Myocyte (in vitro differentiated cells): Measurements from ENCODE around the gene SMG6. TPM values are rescaled to one million over a fixed set of nuclear protein-coding genes. Genes with fewer than 3 reads are reported as not detected.
"Not testable (repeated sequence)": the region's sequence is repeated elsewhere in the genome, so short reads cannot be mapped to it uniquely, and the experiment has no call there.

Experiments used
- DNase-seq: peaks from one replicate; pipeline ENCODE4 v3.0.0-alpha.2; 2012; ENCODE audit warnings: low read depth
- total RNA-seq: library from RNA; depleted of rRNA; stranded (reverse); fragments of >200 nt; gene quantifications from 2 replicates; pipeline ENCODE4 v1.2.3, GENCODE V29; 2014

Gene SMG6
- total RNA-seq, 1 donor from 2014 or later = 25.2 TPM

DNA sequence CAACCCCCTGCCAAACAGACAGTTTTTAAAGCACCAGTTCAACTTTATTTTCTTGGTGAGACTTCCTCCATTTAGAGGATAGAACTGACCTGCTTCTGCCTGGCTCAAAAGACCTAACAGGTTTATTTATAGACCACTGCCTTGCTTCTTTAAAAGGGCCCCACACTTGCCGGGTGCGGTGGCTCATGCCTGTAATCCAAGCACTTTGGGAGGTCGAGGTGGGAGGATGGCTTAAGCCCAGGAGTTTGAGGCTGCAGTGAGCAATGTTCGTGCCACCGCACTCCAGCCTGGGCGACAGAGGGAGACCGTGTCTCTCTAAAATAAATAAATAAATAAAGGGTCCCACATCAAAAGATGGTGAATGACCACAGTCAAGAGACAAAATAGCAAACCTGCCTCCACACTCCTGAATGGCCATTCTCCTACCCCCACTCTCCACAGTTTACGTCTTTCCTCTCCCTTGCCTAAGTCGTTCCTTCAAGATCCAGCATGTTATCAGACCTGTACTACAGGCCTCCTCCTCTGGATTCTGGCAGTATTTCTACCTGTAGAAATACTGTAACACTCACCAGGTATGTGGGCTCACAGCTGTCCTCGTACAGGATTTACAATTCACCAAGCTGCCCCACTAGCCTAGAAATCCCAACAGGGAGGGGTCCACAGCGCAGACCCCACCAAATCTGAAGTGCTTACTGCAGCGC lies 95.6 kb downstream of the SMG6 start:
- peak; percentile 32 for DNase-seq

DNA sequence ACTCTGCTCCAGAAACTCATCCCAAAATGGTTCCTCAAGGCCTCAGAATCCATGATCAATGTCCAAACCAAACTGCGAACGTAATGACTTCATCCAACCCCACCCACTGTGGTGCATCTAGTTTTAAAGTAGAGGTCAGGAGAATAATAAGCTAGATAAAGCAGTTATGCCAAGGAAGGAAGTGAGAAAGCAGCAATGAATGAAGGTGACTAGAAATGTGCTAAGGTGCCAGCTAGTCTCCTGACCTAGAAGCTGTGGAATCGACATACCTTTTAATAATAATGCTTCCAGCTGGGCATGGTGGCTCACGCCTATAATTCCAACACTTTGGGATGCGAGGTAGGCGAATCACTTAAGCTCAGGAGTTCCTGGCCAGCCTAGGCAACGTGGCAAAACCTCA lies 99.2 kb downstream of the SMG6 start:
- DNase-seq = no peak

- no peak for DNase-seq
These were observed 99.8 kb downstream of the SMG6 start for GRCh38 chr17:2203818-2204217.

DNA sequence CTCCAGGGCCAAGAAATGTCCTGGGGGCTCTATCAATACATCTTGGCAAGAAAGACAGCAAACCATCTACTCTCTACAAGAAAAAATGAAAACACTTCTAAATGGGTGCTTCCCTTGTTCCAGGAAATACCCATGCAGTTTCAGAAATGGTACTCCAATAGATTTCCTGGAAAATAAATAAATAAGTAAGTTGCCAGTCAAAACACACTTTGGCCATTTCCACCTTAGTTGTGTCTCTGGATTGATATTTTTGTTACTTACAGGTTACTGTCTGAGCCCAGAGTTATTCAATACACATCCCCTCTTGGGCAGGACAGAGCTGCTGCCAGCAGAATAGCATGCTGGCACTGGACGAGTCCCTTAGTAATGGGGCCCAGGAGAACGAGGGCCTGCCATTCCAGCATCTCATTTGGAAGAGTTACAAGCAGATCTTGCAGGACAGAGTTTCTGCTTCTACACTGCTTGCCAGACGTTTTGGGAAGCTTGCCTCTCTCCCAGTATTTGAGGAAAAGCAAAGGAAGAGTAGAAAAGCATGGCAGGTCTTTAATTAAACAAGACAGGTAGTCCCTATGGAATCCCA lies 100.5 kb downstream of the SMG6 start:
- no peak for DNase-seq

DNA sequence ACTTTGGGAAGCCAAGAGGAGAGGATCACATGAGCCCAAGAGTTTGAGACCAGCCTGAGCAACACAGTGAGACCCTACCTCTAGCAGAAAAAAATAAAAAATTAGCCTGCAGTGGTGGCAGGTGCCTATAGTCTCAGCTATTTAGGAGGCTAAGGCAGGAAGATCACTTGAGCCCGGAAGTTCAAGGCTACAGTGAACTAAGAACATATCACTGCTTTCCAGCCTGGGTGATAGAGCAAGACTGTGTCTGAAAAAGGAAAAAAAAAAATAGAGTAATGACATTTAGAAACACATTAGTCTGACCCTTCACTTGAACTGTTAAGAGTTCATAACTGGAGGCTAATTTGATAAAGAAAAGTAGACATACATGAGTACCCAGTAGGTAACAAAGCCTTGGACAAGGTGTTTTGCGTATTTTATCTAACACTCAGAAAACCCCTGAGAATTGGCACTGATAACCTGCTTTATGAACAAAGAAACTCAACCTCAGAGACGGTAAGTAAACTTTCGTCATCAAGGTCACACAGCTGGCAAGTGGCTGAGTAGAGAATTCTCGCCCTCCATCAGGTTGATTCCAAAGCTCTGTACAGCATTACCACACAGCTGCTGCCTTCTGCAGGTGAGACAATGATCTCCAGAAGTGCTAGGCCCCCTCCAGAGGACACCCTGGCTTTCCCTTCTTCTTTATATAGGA lies 101.1 kb downstream of the SMG6 start:
- no peak for DNase-seq

GRCh38 chr17:2199386-2199785 lies 104.2 kb downstream of the SMG6 start:
- DNase-seq = not testable (repeated sequence)

- DNase-seq = no peak
These were observed 104.7 kb downstream of the SMG6 start for GRCh38 chr17:2198927-2199326.

- no peak for DNase-seq
These were observed 106.3 kb downstream of the SMG6 start for GRCh38 chr17:2197271-2197670.

DNA sequence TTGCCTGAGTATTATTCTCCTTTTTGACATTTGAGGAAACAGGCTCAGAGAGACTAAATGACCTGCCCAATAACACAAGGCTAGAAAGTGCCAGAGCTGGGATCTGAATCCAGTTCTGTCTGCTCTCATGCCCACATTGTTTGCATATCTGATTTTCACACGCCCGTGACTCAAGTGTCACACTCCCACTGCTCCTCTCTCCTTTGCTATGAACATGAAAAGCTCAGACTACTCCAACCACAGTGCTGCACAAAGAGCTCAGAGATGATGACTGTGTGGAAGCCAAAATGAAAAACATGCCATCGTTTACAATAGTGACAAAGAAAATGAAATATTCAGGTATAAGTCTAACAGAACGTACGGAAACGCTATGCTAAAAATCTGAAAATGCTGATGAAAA lies 107.9 kb downstream of the SMG6 start:
- DNase-seq = peak; percentile 42

DNA sequence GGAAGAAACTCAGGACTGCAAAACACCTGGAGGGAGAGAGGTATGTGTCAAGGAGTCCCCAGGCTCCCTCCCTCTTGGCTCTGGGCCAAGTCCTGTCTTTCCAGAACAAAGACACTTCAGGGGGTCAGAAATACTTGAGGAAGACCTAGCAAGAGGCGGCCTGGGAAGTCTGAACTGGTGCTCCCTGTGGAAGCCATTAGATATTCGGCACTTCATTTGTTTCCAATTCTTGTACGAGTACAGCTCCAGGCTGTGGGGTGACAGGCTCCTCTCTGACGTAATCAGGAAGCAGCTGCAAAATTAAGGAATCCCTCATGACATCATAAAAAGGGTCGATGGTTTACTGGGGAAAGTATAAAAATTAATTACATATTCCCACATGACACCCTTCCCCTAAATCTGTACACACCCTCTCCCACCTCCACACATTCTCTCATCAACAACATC lies 108.7 kb downstream of the SMG6 start:
- DNase-seq = no peak

DNA sequence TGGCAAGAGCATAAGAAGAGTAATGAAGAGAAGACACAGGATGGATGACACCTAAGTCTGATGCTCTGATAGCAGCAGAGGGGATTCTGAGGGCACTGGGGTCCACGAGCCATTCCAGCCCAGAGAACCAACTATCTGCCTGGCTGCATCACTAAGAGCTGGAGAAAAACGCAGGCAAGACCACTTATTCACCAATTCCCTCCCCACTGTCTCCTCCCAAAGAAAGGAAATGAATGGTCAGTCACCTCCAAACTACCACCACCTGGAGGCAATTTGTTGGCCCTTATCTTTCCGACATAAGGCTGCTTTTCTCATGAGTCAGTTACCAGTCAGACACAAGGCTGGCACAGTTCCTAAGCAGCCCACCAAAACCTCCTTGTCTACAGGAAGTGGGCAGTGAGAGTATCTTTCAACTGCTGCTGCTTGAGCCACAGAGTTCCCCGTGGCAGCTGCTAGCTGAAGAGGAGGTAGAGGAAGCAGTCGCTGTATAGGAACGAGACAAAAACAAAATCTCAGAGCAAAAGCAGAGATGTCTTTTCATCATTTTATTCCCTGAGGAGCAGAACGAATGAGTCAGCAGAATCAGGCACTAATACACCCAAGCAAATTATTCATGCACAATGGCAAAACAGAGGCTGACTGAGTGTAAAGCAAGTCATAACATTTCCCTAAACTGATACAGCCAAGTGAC lies 111.1 kb downstream of the SMG6 start:
- peak; percentile 93 for DNase-seq

DNA sequence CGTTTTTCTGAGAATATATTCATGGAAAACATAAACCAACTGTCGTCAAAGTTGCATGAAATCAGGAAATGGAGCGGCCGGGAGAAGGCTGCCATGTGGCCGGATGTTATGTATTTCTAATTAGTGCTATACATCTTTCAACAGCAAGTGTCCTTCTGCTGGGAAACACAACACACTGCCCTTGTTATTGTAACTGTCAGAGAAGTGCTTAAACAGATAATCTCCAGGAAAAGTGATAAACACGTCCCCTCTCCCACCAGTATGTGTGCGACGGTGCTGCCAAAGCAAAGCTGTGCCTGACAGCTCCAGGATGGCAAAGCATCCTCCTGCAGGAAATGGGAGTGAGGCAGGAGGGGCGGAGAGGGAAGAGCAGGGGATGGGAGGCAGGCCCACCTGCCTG lies 111.8 kb downstream of the SMG6 start:
- no peak for DNase-seq

DNA sequence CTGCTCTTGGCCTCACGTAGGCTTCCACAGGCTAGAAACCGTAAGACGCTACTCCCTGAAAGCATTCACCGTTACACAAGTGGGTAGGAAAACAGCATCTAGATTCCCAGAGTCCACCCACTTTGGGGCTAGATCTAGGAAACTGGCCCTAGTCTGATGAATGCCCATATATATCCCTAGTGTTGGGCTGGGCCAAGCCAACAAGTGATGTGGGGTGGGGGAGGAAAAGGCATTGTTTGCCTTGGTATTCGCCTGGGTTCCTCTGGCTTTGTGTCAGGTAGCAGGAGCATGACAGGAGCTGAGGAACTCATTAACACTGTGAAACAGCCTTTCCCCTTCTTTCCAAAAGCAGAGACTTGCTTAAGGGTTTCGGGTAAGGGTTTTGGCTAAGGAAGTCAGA lies 112.4 kb downstream of the SMG6 start:
- DNase-seq = no peak

GRCh38 chr17:2190014-2190413 lies 113.6 kb downstream of the SMG6 start:
- DNase-seq = no peak

- DNase-seq = no peak
These were observed 114.5 kb downstream of the SMG6 start for GRCh38 chr17:2188971-2189630.

GRCh38 chr17:2187758-2188157 lies 115.8 kb downstream of the SMG6 start:
- no peak for DNase-seq

DNA sequence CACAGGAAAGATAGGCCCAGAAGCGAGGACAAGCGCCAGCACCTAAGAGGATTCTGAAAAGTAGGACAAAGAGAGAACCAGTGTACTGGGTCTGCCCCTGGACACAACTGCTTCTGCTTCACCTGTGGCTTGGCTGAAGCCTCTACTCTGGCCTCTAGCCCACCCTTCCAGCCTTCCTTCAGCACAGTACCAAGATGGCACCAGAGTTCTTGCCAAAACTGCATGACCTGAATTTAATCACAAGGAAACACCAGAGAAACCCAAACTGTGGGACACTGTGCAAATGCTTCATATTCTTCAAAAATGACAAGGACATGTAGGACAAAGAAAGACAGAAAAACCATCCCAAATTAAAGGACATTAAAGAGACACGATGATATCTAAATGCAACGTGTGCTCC lies 116.6 kb downstream of the SMG6 start:
- DNase-seq = no peak

GRCh38 chr17:2184993-2185931 lies 118.3 kb downstream of the SMG6 start:
- DNase-seq = no peak

DNA sequence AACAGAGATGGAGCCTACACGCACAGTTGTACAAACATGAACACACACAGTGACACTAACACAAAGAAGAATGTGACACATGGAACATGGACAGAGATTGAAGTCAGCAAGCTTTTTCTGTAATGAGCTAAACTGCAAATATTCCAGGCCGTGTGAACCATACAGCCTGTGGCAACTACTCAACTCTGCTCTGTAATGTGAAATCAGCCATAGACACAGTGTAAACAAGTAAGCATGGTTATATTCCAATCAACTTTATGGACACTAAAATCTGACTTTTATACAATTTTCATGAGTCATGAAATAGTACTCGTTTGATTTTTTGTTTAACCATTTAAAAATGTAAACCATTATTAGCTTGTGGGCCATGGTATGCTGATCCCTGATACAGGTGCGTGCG lies 120.2 kb downstream of the SMG6 start:
- no peak for DNase-seq

DNA sequence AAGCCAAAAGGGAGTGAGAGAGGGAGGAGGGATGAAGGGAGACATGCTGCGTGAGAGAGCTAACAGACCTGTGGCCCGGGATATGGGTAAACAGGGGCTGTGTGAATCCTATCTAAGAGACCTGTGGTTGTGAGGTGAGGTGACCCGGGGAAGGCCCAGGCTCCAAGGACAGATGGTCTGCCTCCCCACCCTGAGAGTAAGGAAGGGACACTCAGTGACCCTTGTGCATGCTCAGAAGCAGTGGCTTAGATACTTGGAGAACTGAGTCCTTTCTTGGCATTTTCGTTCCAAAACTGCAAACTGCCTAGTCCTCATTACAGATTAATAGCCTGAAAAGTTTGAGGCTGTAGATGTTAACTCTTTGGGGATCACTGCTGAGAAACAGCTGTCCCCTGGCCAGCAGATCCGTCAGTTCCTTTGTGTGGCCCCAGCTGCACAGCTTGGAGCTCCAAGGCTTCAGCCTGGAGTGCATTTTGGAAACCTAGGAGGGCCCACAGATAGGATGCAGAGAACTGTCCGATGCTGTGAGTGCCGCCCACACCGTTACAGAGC lies 121.6 kb downstream of the SMG6 start:
- DNase-seq = peak; percentile 26
